ENCODE results near the gene IL18.

DNA sequence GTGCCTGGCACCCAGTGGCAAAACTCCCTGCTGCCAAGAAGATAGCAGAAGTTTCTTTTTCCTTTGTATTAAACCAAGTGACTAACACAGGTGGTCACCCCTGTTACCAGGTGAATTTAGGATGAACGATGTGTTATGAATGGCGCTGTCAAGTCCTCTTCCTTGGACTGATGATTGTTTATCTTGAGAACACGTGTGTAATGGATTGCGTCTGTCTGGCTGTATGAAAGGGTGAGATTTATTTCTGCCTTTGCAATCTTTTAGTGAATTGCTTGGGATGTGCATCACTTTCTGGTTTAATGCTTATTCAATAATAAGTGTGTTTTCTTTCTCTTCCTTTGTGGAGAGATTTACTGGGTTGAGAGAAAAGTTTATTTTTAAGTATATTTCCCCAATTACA is 40.8 kb downstream of the IL18 start:
- TF ChIP-seq, protein P1, sequence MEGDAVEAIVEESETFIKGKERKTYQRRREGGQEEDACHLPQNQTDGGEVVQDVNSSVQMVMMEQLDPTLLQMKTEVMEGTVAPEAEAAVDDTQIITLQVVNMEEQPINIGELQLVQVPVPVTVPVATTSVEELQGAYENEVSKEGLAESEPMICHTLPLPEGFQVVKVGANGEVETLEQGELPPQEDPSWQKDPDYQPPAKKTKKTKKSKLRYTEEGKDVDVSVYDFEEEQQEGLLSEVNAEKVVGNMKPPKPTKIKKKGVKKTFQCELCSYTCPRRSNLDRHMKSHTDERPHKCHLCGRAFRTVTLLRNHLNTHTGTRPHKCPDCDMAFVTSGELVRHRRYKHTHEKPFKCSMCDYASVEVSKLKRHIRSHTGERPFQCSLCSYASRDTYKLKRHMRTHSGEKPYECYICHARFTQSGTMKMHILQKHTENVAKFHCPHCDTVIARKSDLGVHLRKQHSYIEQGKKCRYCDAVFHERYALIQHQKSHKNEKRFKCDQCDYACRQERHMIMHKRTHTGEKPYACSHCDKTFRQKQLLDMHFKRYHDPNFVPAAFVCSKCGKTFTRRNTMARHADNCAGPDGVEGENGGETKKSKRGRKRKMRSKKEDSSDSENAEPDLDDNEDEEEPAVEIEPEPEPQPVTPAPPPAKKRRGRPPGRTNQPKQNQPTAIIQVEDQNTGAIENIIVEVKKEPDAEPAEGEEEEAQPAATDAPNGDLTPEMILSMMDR (IDR thresholded peaks at IDR 0.05), result no peak
- TF ChIP-seq MAFK (IDR thresholded peaks at IDR 0.05; ENCODE audit: partially characterized antibody) (no peak), MAX (IDR thresholded peaks at IDR 0.05) (no peak), EP300 (IDR thresholded peaks at IDR 0.05) (no peak), RNF2 (IDR thresholded peaks at IDR 0.05; ENCODE audit: borderline replicate concordance, low read depth) (no peak), CBX8 (IDR thresholded peaks at IDR 0.05) (no peak), ZSCAN20 (CRISPR knock-in tag; IDR thresholded peaks at IDR 0.05) (no peak), RAD21 (conservative IDR thresholded peaks at IDR 0.05 in 1 of 2, IDR thresholded peaks at IDR 0.05 in 1 of 2) (no peak)
